ENCODE measurements around the gene UBAP2L.
"Not testable (repeated sequence)": the region's sequence is repeated elsewhere in the genome, so short reads cannot be mapped to it uniquely, and the experiment has no call there.

Gene UBAP2L

DNA sequence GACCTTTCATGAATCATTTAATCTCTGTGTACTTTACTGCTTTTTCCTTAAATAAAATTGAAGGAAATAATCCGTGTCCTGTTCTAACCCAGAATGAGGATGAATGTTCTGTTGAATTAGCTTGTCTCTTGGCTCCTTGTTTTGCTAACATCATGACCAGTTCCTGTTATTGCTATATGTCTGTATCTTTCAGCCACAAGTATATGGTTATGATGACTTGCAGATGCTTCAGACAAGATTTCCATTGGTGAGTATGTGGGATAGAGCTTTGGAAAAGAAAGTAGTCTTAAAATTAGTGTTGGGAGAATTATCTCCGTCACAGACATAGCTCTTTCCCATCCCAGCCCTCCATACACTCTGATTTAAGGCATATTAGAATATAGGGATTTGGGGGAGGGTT is 38.0 kb downstream of the UBAP2L start:
- DNase-seq: no peak

DNA sequence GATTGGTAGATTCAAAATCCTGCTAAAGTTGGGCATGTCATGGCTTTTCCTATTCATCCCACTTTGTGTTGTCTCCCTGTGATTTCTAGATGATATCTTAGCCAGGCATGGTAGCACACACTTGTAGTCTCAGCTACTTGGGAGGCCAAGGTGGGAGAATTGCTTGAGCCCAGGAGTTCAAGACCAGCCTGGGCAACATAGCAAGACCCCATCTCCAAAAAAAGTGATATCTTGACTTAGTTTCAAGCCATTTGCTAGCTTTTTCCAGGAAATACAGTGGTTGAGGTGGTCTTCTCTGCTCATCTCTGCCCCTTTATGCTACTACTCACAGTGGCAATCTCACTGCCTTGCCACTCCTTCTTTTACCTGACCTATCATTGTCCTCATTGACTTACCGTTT is 39.4 kb downstream of the UBAP2L start:
- DNase-seq: no peak

DNA sequence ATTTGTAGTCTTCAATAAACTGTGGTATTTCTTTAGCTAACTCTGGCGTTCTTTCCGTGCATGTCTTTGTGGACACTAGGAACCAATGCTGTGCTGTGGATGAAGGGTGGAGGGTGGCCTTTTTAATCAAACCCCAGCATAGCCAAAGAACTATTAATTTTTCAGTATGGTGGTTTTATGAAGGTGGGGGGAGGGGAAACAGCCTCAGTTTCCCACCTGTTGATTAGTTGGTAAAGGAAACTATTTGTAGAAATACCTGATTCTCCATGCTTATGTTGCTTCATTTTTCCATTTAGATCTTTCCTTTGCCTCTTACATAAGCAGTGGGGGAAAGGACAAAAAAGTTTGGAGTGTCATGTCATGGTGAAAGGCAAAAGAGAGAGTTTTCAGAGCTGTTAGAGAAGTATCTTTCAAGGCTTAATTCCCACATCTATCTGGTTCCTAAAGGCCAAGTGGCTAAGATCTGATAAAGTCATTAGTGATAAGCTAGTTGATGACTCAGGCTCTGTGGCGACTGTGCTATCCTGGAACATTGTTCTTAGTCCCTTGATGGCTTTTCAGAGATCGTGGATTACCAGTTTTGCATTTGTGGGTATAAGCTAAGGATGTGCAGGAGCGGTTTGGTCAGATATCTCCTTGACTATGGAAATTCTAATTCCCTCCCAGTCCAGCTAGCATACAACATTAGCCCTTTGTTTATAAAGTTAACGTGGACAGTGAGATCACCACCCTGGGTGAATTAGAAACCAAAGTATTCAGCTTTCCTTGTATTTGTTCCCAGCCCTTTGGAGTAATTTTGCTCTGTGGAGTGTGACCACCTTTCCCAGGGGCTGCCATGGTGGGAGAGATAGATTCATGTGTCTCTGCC is 42.9 kb downstream of the UBAP2L start:
- DNase-seq: no peak

DNA sequence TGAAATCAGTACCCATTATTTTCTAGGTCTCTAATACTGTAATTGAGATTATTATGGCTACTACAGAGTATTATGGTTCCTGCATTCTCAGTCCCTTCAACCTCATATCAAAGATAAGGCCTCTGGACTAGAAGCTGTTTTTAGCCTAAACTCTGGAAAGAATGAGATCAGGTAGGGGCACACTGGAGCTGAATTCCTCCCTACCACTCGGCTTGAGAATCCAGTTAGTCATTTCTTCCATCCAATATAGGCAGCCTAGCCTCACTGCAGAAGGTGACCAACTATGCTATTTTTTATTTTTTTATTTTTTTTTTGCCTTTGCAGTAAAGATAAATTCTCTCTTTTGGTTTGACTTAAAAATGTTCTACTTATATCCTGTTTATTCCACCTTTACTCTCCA is 43.7 kb downstream of the UBAP2L start:
- DNase-seq: no peak

DNA sequence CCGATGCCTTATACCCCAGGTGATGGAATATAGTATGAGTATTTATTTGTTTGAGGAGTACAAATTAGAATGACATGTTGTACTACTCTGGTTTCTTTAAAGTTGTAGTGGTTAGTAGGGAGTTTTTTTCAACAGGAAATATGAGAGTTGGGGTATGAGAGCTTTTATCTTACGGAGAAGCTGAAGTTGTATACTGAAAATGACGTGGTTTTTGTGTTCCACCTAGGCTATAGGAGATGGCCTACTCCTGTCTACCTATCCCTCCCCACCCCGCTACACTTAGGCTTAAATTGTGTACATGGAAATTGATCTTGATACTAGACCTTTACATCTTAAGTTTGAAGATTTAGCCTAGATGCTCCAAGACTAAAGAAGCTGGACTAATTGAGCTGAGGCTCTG is 44.8 kb downstream of the UBAP2L start:
- DNase-seq: no peak

DNA sequence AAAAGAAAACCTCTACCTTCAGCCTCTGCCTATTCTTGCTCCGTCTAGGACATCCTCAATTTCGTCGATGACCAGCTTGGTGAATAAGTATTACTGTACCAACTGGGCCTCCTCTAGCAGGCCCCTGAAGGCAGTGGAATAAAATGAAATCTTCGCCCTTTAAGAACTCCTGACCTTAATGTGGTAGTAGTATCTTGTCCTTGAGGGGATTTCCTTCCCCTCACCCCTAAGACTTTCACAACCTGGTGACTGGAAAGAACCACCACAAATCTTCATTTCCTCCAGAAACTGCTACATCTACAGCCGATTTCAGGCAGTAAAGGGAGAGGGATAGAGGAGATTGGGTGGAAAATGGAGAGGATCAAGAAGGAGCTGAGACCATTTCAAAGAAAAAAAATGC is 50.1 kb downstream of the UBAP2L start:
- DNase-seq: no peak

DNA sequence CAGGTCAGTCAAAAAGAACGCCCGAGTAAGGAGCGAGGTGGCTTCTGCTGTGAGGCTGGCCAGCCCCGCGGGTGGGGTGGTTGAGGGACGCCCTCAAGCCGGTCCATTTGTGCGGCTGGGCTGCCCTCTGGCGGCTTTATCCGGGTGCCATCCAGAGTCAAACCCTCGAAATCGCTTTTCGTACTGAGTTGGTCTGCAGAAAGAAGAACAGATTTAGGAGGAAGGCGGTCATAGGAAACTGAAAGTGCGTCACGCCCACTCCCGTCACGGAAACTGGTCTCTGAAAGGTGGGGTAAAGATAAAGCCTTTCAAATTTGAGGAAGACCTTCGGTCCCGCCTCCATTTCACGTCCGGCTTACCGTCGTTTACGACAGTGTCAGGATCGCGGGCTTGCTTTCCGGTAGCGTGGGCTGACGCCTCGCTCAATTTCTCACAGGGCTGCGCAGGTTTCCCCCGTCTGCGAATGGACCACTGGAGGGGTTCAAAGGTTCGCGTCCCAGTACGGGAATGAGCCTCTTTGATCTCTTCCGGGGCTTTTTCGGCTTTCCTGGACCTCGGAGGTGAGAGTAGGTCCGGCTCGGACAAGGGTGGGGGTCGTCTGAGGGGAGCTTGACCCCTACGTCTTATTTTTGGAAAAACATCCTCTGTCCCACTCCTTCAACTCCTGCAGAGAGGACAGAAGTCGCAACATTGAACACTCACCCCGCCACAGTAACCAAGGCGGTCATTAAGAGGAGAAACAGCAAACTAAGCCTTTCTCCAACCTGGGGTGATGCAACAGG is 51.7 kb downstream of the UBAP2L start, which contains the start of gene HAX1:
Gene HAX1 (plus strand): TSS at position 413 of the 782 bp plus-strand sequence. CDS start 95 bp downstream, at position 508.
- peak; percentile 97 for DNase-seq

DNA sequence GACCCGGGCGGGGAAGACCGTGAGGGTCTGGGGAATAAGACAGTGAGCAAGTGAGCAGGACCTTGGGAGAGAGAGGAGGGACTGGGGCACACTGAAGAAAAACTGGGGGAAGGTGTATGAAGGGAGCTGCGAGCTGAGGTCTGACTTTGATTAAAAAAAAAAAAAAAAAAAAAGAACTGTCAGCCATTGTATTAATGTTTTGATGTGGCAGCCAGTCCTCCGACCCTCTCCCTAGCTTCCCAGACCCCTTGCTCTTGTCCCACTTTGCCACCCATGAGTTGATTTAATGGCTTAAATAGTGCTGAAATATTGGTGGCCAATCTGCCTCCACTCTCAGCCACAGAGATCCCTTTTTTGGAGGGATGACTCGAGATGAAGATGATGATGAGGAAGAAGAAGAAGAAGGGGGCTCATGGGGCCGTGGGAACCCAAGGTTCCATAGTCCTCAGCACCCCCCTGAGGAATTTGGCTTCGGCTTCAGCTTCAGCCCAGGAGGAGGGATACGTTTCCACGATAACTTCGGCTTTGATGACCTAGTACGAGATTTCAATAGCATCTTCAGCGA is 52.3 kb downstream of the UBAP2L start:
- no peak for DNase-seq

DNA sequence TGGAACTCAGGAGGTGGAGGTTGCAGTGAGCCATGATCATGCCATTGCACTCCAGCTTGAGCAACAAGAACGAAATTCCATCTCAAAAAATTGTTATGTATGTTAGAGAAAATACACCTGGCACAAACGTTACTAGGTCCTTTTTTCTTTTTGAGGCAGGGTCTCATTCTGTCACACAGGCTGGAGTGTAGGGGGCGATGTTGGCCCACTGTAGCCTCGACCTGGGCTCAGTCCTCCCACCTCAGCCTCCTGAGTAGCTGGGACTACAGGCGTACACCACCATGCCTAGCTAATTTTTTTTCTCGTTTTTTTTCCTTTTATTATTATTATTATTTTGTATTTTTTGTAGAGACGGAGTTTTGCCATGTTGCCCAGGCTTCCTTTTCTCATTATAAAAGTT is 56.0 kb downstream of the UBAP2L start:
- DNase-seq: no peak

DNA sequence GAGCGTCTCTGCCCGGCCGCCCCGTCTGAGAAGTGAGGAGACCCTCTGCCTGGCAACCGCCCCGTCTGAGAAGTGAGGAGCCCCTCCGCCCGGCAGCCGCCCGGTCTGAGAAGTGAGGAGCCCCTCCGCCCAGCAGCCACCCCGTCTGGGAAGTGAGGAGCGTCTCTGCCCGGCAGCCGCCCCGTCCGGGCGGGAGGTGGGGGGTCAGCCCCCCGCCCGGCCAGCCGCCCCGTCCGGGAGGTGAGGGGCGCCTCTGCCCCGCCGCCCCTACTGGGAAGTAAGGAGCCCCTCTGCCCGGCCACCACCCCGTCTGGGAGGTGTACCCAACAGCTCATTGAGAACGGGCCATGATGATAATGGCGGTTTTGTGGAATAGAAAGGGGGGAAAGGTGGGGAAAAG is 66.8 kb downstream of the UBAP2L start:
- not testable (repeated sequence) for DNase-seq

DNA sequence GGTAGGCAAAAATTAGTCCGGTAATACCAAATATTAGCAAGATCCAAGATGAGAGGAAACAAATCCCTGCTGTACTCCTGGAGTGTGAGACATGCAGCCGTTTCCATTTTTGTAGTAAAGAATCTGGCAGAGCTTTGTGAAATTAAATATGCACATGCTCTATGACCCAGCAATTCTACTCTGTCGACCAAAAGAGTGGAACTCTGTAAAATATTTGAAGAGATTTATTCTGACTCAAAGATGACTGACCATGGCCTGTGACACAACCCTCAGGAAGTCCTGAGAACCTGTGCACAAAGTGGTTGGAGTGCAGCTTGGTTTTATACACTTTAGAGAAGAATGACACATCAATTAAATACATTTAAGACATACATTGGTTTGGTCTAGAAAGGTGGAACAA is 67.9 kb downstream of the UBAP2L start:
- DNase-seq: no peak

DNA sequence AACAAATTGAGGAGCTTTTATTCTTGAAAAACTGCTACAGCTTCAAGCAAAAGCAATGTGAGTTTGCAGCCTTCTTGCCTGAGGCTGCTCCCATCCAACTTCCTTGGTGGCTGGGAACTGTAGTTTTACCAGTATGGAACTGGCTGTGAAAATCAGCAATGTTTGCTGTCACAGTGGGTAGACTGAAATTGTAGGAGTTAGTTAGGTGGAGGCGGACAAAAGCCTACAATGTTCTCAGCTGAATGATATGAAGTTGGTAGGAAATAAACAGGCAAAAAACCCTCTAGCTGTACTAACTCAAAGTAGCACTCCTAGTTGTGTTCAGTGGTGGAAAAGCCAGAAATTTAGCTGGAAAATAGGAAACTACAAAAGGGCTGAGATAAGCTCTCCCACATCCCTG is 70.2 kb downstream of the UBAP2L start:
- DNase-seq: peak; percentile 7

DNA sequence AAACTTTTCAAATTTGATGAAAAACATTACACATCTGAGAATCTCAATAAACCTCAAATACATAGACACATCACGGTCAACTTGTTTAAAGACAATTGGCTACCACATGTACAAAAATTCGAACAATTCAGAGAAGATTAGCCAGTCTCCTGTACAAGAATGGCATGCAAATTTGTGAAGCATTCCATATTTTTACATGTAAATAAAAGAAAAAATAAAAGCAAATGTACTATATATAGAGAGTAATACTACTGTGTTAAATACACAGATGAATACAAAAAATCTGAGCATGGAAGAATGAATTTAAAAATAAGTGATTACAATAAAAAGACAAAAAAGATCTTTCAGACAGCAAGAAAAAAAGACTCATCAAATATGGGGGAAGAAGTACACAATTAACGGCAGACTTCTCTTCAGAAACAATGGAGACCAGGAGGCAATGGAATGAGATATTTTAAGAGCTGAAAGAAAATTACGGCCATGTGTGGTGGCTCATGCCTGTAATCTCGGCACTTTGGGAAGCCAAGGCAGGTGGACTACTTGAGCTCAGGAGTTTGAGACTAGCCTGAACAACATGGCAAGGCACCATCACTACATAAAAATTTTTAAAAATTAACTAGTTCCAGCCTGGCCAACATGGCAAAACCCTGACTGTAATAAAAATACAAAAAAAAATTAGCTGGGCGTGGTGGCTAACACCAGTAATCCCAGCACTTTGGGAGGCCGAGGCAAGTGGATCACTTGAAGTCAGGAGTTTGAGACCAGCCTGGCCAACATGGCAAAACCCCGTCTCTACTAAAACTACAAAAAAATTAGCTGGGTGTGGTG is 74.9 kb downstream of the UBAP2L start:
- DNase-seq: no peak

DNA sequence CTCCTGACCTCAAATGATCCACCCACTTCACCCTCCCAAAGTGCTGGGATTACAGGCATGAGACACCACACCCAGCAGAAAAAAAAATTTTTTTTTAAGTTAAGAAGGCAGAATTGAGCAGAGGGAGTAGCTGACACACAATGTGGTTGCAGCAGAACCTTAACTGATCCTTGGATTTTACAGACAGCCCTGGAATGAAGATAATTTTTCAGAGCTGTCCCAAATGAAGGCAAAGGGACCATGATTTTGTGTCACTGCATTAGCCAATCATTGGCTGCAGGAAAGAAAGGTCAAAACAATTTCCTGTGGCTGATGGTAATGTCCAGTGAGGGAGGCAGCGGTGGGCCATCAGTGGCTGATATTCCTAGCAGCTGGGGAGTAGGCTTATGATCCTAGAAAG is 80.8 kb downstream of the UBAP2L start:
- DNase-seq: no peak

DNA sequence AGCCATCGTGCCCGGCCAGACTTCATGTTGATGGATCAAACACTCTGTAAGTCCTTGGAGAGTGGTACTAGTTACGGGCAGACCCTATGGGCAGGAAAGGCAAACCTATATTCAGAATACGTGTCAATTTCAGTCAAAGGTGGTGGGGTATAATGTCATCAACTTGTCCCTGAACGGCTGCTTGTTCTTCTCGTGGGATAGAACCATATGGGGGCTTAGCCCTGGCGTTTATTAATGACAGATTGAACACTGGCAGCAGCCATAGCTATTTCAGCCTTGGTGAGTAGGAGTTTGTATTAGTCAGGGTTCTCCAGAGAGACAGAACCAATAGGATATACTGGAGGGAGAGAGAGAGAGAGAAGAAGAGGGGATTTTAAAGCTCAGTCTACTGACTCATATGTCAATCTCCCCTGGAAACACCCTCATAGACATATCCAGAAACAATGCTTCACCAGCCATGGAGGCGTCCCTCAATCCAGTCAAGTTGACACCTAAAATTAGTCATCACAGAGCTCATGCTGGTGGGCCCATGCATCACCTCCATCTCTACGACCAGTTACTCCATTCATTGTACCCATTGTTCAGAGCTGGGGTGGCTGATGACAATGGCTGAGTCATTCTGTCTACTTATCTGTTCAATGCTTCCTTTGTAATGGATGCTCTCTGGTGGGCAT is 84.0 kb downstream of the UBAP2L start:
- DNase-seq: no peak

DNA sequence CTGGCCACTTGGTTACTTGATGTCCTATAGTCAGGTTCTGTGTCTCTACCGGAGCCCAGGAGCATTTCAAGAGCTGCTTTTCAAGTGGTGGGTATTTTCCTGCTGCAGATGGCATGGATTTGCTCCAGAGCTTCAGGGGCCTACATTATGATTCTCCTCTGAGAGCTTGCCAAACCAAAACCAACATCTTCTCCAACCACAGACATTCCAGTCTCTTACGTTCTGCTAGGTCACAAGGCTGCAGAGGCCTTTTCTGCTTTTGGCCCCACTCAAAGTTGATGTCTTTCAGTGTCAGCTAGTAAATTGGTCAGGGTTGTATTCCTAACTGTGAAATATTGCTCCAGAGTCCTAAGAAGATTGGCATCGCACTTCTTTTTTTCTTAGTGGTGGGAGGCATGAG is 85.4 kb downstream of the UBAP2L start:
- no peak for DNase-seq

DNA sequence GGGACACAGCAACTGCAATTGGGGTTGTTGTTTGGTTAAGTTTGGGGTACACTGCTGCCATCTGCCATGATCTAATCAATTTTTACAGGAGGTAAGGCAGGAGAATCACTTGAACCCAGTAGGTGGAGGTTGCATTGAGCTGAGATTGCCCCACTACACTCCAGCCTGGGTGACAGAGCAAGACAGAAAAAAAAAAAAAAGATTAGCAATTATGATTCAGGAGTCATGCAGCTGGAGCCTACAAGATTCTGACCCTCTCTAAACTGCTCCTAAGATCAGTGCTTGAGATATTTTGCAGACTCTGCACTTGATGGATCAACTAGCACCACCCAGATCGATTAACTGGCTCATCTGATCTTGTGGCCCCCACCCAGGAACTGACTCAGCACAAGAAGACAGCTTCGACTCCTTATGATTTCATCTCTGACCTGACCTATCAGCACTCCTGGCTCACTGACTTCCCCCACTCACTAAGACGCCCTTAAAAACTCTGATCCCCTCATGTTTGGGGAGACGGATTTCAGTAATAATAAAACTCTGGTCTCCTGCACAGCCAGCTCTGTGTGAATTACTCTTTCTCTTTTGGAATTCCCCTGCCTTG is 87.0 kb downstream of the UBAP2L start:
- not testable (repeated sequence) for DNase-seq

DNA sequence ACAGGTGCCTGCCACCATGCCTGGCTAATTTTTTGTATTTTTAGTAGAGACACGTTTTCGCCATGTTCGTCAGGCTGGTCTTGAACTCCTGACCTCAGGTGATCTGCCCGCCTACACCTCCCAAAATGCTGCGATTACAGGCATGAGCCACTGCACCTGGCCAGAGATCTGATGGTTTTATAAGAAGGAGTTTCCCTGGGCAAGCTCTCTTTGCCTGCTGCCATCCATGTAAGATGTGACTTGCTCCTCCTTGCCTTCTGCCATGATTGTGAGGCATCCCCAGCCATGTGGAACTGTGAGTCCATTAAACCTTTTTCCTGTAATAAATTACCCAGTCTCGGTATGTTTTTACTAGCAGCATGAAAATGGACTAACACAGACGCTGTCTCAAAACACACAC is 88.4 kb downstream of the UBAP2L start:
- not testable (repeated sequence) for DNase-seq

DNA sequence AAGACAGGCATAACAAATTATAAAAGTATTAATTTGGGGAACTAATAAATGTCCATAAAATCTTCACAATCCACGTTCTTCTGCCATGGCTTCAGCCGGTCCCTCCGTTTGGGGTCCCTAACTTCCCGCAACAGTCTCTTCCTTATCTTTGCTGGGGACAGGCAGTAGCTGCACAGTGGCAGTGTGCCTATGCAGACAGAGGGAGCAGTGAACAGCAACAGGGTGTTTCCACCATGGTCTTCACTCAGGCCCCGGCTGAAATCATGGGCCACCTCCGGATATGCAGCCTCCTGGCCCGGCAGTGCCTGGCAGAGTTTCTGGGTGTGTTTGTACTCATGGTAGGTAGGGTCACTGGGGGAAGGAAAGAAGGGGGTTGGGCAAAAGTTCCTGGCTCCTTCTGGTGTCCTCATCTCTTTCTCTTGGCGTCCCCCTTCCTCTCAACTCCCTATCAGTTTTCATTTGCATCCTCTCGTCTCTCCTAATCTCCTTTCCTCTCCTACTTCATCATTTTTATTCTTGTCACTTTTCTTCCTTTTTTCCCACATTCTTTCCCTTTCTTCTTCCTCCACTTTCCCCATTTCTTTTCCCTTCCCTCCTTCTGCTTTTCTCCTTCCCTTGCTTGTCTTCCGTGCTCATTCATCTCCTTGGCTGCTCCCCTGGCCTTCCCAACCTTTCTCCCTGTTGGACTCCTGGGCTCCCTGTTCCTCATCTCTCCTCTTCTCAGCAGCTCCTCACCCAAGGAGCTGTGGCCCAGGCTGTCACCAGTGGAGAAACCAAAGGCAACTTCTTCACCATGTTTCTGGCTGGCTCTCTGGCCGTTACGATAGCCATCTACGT is 91.7 kb downstream of the UBAP2L start:
- not testable (repeated sequence) for DNase-seq

DNA sequence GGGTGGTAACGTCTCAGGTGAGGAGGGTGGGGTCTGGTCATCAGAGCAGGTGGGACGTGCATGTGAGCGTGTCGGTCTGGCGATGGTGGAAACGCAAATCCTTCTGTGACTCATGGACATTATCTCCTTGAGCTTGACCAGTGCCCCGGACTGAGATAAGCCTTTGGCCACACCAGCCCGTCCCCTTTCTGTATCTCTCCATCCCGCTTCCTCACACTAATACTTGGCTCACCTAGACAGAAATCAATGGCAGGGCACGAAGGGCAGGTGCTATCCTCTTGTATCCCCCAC is 92.3 kb downstream of the UBAP2L start:
- no peak for DNase-seq

DNA sequence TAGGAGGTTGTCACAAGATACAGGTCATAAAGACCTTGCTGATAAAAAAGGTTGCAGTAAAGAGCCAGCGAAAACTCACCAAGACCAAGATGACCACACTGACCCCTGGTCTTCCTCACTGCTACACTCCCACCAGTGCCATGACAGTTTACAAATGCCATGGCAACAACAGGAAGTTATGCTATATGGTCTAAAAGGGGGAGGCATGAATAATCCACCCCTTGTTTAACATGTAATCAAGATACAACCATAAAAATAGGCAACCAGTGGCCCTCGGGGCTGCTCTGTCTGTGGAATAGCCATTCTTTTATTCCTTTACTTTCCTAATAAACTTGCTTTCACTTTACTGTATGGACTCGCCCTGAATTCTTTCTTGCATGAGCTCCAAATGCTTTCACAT is 93.5 kb downstream of the UBAP2L start:
- DNase-seq: not testable (repeated sequence)
